Uterus (tissue), 2 donors: ENCODE results near the gene KCNQ4.

ENCODE experiments used
- CTCF ChIP-seq, 4 experiments: fragments of 200-600 bp in 2 of 4; fragments of 450-650 bp in 2 of 4; sonication (generic) in 2 of 4; IDR thresholded peaks; one replicate each; pipeline ENCODE4 v1.5.1; 2016 to 2019; ENCODE audit warnings: antibody characterized with exemption in 4 of 4, mild to moderate bottlenecking in 2 of 4, moderate library complexity in 1 of 4
- POLR2A ChIP-seq, 2 donors: fragments of 450-650 bp; IDR thresholded peaks; one replicate each; pipeline ENCODE4 v1.6.1; 2016; ENCODE audit warnings: antibody characterized with exemption in 2 of 2, mild to moderate bottlenecking in 1 of 2, moderate library complexity in 1 of 2

- no peak for TF ChIP-seq CTCF (IDR thresholded peaks at IDR 0.05)
- TF ChIP-seq POLR2A (IDR thresholded peaks at IDR 0.05): no peak
These were observed 69.7 kb downstream of the KCNQ4 start for GRCh38 chr1:40853113-40853884.
